ENCODE results near the gene GNG2.

Gene GNG2

GRCh38 chr14:52018970-52019369 is 158.6 kb downstream of the GNG2 start:
- no peaks in the 10 kb centered on the region for H3K9me3 ChIP-seq (ENCODE audit: control insufficient read depth, insufficient read depth, low read length)
- no peaks in the 10 kb centered on the region for H3K36me3 ChIP-seq (ENCODE audit: control insufficient read depth, insufficient read depth, low read length)
- peaks cover 20% of the 10 kb centered on the region for H3K4me1 ChIP-seq (ENCODE audit: control insufficient read depth, insufficient read depth, low read length)
- H3K9ac ChIP-seq (ENCODE audit: low read depth, low read length): no peak overlapping the region
- H3K27me3 ChIP-seq (ENCODE audit: control insufficient read depth, insufficient read depth, low read length): no peaks in the 10 kb centered on the region
- no peak overlapping the region for H3K4me3 ChIP-seq (ENCODE audit: low read depth, low read length)

Data from iPS-15b (cell line).